OCI-LY7 (cell line): ENCODE measurements around the gene NCKAP5. TPM values are rescaled to one million over a fixed set of nuclear protein-coding genes. Genes with fewer than 3 reads are reported as not detected.

Experiments
- BruUV-seq: library from RNA; stranded (reverse); fragments of 400-500 nt; replicated peaks from 2 replicates; lab custom pipeline; 2021; lab: Mats Ljungman, UMichigan
- CTCF ChIA-PET: fragments of 300-600 bp; sonication (Branson Sonifier 250); formaldehyde crosslinking; loops from one replicate; lab custom pipeline; 2022; ENCODE audit warnings: antibody characterized with exemption; ENCODE audit not compliant: unreplicated experiment; lab: Charles Lee
- POLR2A ChIA-PET: fragments of 300-600 bp; sonication (Branson Sonifier 250); formaldehyde crosslinking; loops from one replicate; lab custom pipeline; 2022; ENCODE audit warnings: antibody characterized with exemption; lab: Charles Lee
- DNase-seq: peaks from one replicate; pipeline ENCODE4 v3.0.0-alpha.2; 2015; ENCODE audit warnings: low spot score
- H2AFZ ChIP-seq: fragments of 200-600 bp; sonication (generic), shearing (Covaris generic); 2 replicates; pipeline ENCODE4 v1.6.1; 2014; ENCODE audit warnings: mild to moderate bottlenecking, antibody characterized with exemption, low read length, moderate library complexity
- H3K27ac ChIP-seq: fragments of 200-600 bp; sonication (generic); 2 replicates; pipeline ENCODE4 v1.5.1; 2014; ENCODE audit warnings: mixed run types, low read depth, mild to moderate bottlenecking, moderate library complexity, low read length, inconsistent platforms; ENCODE audit not compliant: poor library complexity, severe bottlenecking
- H3K36me3 ChIP-seq: fragments of 200-600 bp; sonication (generic); 2 replicates; pipeline ENCODE4 v1.6.1; 2014; ENCODE audit warnings: mild to moderate bottlenecking, antibody characterized with exemption, low read length, moderate library complexity, mixed read lengths; ENCODE audit not compliant: insufficient read depth
- H3K4me1 ChIP-seq: fragments of 200-600 bp; sonication (generic); 2 replicates; pipeline ENCODE4 v1.5.1; 2014; ENCODE audit warnings: mild to moderate bottlenecking, low read length; ENCODE audit not compliant: insufficient read depth, poor library complexity, severe bottlenecking
- H3K4me2 ChIP-seq: fragments of 200-600 bp; sonication (generic); 2 replicates; pipeline ENCODE4 v1.6.1; 2014; ENCODE audit warnings: mild to moderate bottlenecking, low read length
- H3K4me3 ChIP-seq: fragments of 200-600 bp; sonication (generic); 2 replicates; pipeline ENCODE4 v1.5.1; 2014; ENCODE audit warnings: mild to moderate bottlenecking, low read depth, low read length; ENCODE audit not compliant: poor library complexity, severe bottlenecking
- H3K79me2 ChIP-seq: fragments of 200-600 bp; sonication (generic); 2 replicates; pipeline ENCODE4 v1.6.1; 2016; ENCODE audit warnings: low read depth, mild to moderate bottlenecking, low read length, moderate library complexity, mixed read lengths; ENCODE audit not compliant: insufficient read depth
- H3K9me2 ChIP-seq: fragments of 200-600 bp; sonication (generic); 2 replicates; pipeline ENCODE4 v1.6.1; 2016; ENCODE audit warnings: mild to moderate bottlenecking, low read length, mixed read lengths; ENCODE audit not compliant: insufficient read depth
- H3K9me3 ChIP-seq: fragments of 200-600 bp; sonication (generic); 2 replicates; pipeline ENCODE4 v1.6.1; 2014; ENCODE audit warnings: mild to moderate bottlenecking, mixed run types, low read length, mixed read lengths
- H4K20me1 ChIP-seq: fragments of 200-600 bp; sonication (generic); 2 replicates; pipeline ENCODE4 v1.6.1; 2014; ENCODE audit warnings: mild to moderate bottlenecking, antibody characterized with exemption, low read length, moderate library complexity, mixed read lengths; ENCODE audit not compliant: insufficient read depth
- CTCF ChIP-seq: fragments of 200-600 bp; sonication (generic); conservative IDR thresholded peaks from 2 replicates; pipeline ENCODE4 v1.5.1; 2014; ENCODE audit warnings: mild to moderate bottlenecking, antibody characterized with exemption, low read length, moderate library complexity, mixed read lengths
- EZH2phosphoT487 ChIP-seq: fragments of 200-600 bp; sonication (generic); IDR thresholded peaks from 2 replicates; pipeline ENCODE4 v1.6.1; 2018; ENCODE audit warnings: low read depth, borderline replicate concordance, mild to moderate bottlenecking, mixed run types, antibody characterized with exemption, low read length, moderate library complexity, mixed read lengths
- intact Hi-C: fragments of 100-400 bp; cut with micrococcal nuclease; formaldehyde crosslinking; loops from one replicate; pipeline ENCODE4 v1.10.0; 2022; ENCODE audit not compliant: unreplicated experiment
- total RNA-seq, 2 experiments: library from RNA; depleted of rRNA in 1 of 2; stranded (reverse); fragments of >200 nt in 1 of 2; shearing (Covaris generic) in 1 of 2; gene quantifications; 2 replicates each; pipeline ENCODE4 v1.2.3, GENCODE V29; 2014 to 2022

The NCKAP5 gene
- total RNA-seq, 2 experiments from 2014 or later, result not detected

GRCh38 chr2:133157141-133157540, 411.1 kb downstream of the NCKAP5 start:
- BruUV-seq, result no TSS peak
- CTCF ChIA-PET, result no interaction called here

DNA sequence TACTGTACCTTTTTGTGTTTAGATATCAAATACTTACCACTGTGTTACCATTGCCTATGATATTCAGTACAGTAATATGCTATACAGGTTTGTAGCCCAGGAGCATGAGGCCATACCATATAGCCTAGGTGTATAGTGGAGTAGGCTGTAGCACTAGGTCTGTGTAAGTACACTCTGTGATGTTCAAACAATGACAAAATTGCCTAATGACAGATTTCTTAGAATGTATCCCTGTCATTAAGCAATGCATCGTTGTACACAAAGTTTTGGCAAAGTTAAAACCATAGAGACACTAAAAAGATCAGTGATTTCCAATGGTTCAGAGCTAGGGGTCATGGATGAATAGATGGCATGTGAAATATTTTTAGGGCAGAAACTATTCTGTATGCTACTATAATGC, 415.5 kb downstream of the NCKAP5 start:
- Histone ChIP-seq H3K9me3 (no peaks in the 10 kb centered on the region), H4K20me1 (no peaks in the 10 kb centered on the region), H3K9me2 (no peaks in the 10 kb centered on the region), H3K36me3 (no peaks in the 10 kb centered on the region), H3K27ac (no peak overlapping the region), H2AFZ (no peak overlapping the region), H3K4me2 (no peak overlapping the region), H3K4me3 (no peak overlapping the region), H3K4me1 (no peaks in the 10 kb centered on the region), H3K79me2 (no peaks in the 10 kb centered on the region)
- no peak for DNase-seq
- CTCF ChIA-PET, result no interaction called here
- POLR2A ChIA-PET, result no interaction called here
- intact Hi-C loops, result no loop called here
- TF ChIP-seq EZH2phosphoT487 (no peak), CTCF (no peak)
- BruUV-seq, result no TSS peak

More at GRCh38 chr2:133157141-133157540, 411.1 kb downstream of the NCKAP5 start:
- Histone ChIP-seq H3K27ac (no peak overlapping the region), H3K36me3 (no peaks in the 10 kb centered on the region), H3K79me2 (no peaks in the 10 kb centered on the region), H3K4me3 (no peak overlapping the region), H3K4me1 (no peaks in the 10 kb centered on the region), H2AFZ (no peak overlapping the region), H3K9me2 (no peaks in the 10 kb centered on the region), H3K9me3 (no peaks in the 10 kb centered on the region), H3K4me2 (no peak overlapping the region), H4K20me1 (no peaks in the 10 kb centered on the region)
- no peak for DNase-seq
- intact Hi-C loops, result no loop called here
- no peak for TF ChIP-seq EZH2phosphoT487
- TF ChIP-seq CTCF, result no peak
- POLR2A ChIA-PET, result no interaction called here

DNA sequence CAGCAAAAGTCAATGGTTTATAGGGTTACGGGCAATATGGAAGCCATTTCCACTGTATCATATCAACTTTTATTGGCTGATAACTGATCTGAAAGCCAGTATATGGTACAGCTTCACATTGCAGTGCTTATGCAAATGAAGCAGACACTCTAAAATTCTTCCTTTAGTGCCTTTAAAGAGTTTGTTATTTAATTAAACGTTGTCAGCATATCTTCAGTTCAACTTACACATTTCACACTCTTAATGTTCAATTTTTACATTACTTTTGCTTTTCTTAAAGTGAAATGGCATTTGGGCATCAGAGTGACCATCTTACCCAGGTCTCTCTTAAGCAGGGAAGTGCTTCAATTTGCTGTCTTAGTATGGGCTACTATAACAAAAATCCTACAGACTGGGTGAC, 420.1 kb downstream of the NCKAP5 start:
- no peak for TF ChIP-seq EZH2phosphoT487
- no peak for TF ChIP-seq CTCF
- Histone ChIP-seq H3K4me2 (no peak overlapping the region), H3K79me2 (no peaks in the 10 kb centered on the region), H3K9me3 (no peaks in the 10 kb centered on the region), H2AFZ (no peak overlapping the region), H3K9me2 (no peaks in the 10 kb centered on the region), H4K20me1 (no peaks in the 10 kb centered on the region), H3K4me1 (no peaks in the 10 kb centered on the region), H3K4me3 (no peak overlapping the region), H3K27ac (no peak overlapping the region), H3K36me3 (no peaks in the 10 kb centered on the region)
- DNase-seq, result no peak
- intact Hi-C loops, result no loop called here
- no TSS peak for BruUV-seq
- ChIA-PET POLR2A (no interaction called here), CTCF (no interaction called here)
